Measurements from ENCODE around the gene PATJ.

- TF ChIP-seq, protein P1, sequence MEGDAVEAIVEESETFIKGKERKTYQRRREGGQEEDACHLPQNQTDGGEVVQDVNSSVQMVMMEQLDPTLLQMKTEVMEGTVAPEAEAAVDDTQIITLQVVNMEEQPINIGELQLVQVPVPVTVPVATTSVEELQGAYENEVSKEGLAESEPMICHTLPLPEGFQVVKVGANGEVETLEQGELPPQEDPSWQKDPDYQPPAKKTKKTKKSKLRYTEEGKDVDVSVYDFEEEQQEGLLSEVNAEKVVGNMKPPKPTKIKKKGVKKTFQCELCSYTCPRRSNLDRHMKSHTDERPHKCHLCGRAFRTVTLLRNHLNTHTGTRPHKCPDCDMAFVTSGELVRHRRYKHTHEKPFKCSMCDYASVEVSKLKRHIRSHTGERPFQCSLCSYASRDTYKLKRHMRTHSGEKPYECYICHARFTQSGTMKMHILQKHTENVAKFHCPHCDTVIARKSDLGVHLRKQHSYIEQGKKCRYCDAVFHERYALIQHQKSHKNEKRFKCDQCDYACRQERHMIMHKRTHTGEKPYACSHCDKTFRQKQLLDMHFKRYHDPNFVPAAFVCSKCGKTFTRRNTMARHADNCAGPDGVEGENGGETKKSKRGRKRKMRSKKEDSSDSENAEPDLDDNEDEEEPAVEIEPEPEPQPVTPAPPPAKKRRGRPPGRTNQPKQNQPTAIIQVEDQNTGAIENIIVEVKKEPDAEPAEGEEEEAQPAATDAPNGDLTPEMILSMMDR (IDR thresholded peaks at IDR 0.05; ENCODE audit: borderline replicate concordance, extremely low read depth, low read length, poor library complexity, severe bottlenecking): no peak
- TF ChIP-seq EZH2 (IDR thresholded peaks at IDR 0.05; ENCODE audit: borderline replicate concordance, low read depth, low read length, severe bottlenecking): no peak
These were observed 73.9 kb downstream of the PATJ start for GRCh38 chr1:61816191-61816590.

Measured in DND-41 (cell line).